GM18519 (cell line): ENCODE measurements around the gene MLC1.

Source experiments
- ATAC-seq: cut with Tn5 transposase; IDR thresholded peaks from one replicate; pipeline ENCODE4 v1.9.1; 2021; ENCODE audit warnings: mild to moderate bottlenecking, moderate library complexity; ENCODE audit not compliant: unreplicated experiment, low FRiP score

MLC1 gene

GRCh38 chr22:50017701-50018224 is 67.5 kb downstream of the MLC1 start:
- ATAC-seq = no peak

GRCh38 chr22:50016988-50017700 is 68.1 kb downstream of the MLC1 start:
- ATAC-seq = no peak

- no peak for ATAC-seq
Measured at GRCh38 chr22:50016308-50016987, 68.8 kb downstream of the MLC1 start.

DNA sequence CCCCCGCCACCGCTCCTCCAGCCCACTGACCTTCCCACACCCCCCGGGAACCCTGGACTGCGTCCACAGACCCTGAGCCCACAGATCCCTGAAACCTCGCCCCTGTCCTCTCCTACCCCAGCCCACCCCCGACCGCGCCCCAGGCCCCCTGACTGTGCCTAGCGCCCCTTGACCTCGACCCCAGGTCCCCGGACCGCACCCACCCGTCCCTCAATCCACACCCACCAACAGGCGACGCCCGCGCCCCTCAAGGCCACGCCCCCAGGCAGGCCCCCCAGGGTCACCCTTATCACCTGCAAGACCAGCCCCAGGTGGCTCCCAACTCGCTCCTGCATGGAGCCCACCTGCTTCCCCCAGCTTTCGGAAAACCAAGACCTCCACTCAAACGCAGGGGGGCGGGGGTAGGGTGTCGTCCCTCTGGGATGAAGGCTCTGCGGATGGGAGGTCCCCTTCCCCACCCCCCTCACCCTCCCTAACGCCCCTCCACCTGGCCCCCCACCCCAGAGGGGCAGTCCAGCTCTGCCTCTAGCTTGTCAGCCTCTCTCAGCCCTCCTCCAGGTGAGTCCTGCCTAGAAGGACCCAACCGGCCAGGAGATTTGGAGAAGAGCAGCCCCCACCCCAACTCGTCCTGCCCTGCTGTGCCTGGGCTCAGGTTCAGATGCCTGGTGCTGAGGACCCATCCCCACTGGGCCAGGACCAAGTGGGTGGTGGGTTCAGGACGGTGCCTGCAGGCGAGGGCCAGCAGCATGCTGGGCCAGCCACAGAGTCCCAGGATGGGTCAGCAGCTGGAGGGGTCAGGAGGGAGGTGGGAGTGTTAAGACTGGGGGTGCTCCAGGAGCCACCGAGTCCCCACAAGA is 69.5 kb downstream of the MLC1 start:
- ATAC-seq = no peak

DNA sequence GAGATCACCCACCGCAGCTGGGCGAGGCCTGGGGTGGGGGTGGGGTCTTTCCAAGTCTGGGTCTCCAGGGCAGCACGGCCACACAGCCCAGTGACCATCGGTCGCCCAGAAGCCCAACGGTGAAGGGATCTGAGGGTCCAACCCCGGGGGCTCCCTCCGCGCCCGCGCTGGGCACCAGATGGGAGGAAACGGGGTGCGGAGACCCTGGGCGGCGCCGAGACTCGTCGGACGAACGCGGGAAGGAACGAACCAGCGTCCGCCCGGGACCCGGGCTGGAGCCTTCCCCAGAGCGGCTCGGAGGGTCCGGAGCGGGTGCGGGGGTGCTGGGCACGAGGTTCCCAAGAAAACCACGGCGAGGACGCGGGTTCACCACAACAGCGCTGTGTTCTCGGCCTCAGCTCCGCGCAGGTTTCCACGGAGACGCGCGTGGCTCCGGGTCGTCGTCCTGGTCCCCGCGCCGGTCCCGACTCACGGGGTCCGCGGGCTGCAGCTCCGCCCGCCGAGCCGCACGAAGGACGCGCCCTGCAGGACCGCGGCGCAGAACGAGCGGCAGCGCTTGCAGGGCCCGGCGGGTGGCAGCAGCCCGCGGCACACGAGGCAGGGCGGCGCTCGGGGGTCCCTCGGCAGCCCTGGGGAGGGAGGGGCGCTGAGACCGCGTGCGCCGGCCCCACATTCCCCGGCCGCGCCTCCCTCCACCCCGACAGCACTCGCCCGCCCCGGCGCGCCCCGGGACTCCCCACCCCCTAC is 70.4 kb downstream of the MLC1 start:
- ATAC-seq = no peak

GRCh38 chr22:50014053-50014501 is 71.1 kb downstream of the MLC1 start:
- no peak for ATAC-seq

DNA sequence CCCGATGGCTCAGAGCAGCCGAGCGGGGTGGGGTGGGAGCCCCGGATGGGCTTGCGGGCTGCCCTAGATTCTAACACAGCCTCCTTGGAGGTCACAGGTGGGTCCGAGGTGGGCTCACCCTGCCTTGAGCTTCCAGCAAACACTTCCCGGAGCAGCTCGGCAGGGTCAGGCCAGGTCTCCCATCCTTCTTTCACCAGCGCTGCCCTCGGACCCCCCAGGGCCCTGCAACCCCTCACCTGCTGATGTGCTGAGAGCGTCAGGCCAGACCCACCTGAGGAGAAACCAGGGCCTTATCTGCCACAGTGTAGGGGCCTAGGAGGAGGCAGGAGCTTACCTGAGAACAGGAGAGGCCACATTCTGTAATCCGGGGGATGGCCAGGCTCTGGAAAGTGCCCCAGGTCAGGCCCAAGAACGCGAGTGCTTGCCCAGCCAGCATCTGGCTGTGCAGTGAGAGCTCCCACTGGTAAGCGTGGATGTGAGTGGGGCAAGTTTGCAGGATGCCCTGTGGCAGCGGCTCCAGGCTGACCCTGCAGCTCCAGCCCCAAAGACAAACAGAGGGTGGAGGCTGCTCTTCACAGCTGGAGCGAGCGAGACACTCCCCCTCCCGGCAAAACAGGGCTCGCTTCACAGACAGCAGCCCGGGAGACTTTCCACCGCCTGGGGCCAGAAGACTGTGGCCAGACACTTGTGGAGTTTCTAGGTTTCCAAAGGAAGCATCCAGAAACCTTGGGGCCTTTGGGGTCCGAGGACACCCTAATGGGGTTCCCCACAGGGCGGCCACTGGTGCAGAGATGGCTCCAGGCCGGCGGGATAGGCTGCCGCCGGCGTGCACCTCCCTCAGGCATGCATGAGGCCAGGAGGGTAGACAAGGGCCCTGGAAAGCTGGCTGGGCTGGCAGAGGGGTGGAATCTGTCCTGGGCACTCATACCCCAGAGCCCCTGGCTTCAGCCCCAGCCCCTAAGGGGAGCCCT is 72.7 kb downstream of the MLC1 start, which contains the start of gene IL17REL:
TSS of gene IL17REL (minus strand) at position 555 of the 971 bp plus-strand sequence. CDS start at position 436, 119 bp downstream.
- ATAC-seq = no peak

DNA sequence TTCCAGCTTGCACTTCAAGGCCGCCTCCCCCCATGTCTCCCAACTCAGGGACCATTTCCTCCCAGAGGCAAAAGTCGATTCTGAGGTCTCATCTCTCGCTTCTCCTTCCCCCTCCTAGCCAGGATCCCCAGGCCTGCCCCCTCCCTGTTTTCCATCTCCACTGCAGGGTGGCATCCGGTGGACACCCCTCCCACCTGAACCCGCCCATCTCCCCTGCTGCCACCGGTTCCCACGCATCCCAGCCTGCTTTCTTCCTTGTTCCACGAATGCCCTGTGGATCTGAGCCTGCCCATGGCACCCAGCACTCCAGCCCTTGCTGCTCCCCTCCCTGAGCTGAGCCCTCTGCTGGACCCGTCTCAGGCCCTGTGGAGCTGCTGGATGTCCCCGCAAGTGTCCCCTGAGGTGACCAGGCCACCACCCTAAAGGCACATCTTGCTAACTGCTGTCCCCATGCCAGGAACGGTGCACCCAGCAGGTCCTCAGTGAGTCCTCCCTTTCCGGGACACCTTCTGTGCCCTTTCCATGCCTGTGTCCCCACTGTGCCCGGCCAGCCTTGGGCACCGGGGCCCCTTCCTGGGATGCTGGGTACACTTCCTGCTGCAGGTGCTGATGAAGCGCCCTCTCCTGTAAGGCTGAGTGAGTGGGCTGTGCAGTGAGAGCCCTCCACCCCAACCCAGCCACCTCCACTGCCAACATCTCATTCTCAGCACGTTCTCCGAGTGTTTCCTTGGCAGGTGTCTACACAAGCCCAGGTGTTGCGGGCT is 73.6 kb downstream of the MLC1 start:
- no peak for ATAC-seq

- no peak for ATAC-seq
Measured at GRCh38 chr22:50010676-50011446, 74.4 kb downstream of the MLC1 start.

GRCh38 chr22:50009765-50010675 is 75.2 kb downstream of the MLC1 start:
- ATAC-seq = no peak
